GM18520 (cell line): ENCODE measurements around the gene VPS41.

Source experiments
- ATAC-seq: cut with Tn5 transposase; IDR thresholded peaks from one replicate; pipeline ENCODE4 v1.9.1; 2021; ENCODE audit not compliant: unreplicated experiment

Gene VPS41

GRCh38 chr7:38820571-38820970 lies 88.4 kb downstream of the VPS41 start:
- ATAC-seq: no peak

- ATAC-seq: no peak
These were observed 89.5 kb downstream of the VPS41 start for GRCh38 chr7:38819463-38819862.

GRCh38 chr7:38817526-38817925 lies 91.5 kb downstream of the VPS41 start:
- no peak for ATAC-seq

- no peak for ATAC-seq
These were observed 95.2 kb downstream of the VPS41 start for GRCh38 chr7:38813768-38814167.

- ATAC-seq: no peak
These were observed 102.1 kb downstream of the VPS41 start for GRCh38 chr7:38806912-38807311.

- no peak for ATAC-seq
These were observed 107.2 kb downstream of the VPS41 start for GRCh38 chr7:38801786-38802185.

GRCh38 chr7:38798552-38799267 lies 110.3 kb downstream of the VPS41 start:
- no peak for ATAC-seq

GRCh38 chr7:38796626-38797501 lies 112.1 kb downstream of the VPS41 start:
- no peak for ATAC-seq

- no peak for ATAC-seq
These were observed 113.4 kb downstream of the VPS41 start for GRCh38 chr7:38795593-38795992.

- no peak for ATAC-seq
These were observed 127.0 kb downstream of the VPS41 start for GRCh38 chr7:38781991-38782390.

GRCh38 chr7:38777609-38778008 lies 131.4 kb downstream of the VPS41 start:
- no peak for ATAC-seq

- no peak for ATAC-seq
These were observed 133.3 kb downstream of the VPS41 start for GRCh38 chr7:38775506-38776175.

GRCh38 chr7:38773430-38773829 lies 135.6 kb downstream of the VPS41 start:
- no peak for ATAC-seq

GRCh38 chr7:38760226-38760625 lies 148.8 kb downstream of the VPS41 start:
- no peak for ATAC-seq

- no peak for ATAC-seq
These were observed 150.0 kb downstream of the VPS41 start for GRCh38 chr7:38759028-38759427.

GRCh38 chr7:38757931-38758330 lies 151.1 kb downstream of the VPS41 start:
- no peak for ATAC-seq

- no peak for ATAC-seq
These were observed 152.5 kb downstream of the VPS41 start for GRCh38 chr7:38756521-38756920.

GRCh38 chr7:38753347-38753746 lies 155.6 kb downstream of the VPS41 start:
- no peak for ATAC-seq

- ATAC-seq: no peak
These were observed 157.6 kb downstream of the VPS41 start for GRCh38 chr7:38751416-38751815.

- ATAC-seq: no peak
These were observed 160.9 kb downstream of the VPS41 start for GRCh38 chr7:38748056-38748610.

- no peak for ATAC-seq
These were observed 162.6 kb downstream of the VPS41 start for GRCh38 chr7:38746438-38746837.
